Epidermal melanocyte (primary cell): ENCODE results near the gene RAB11A.

Experiments used
- DNase-seq: peaks from one replicate; pipeline ENCODE4 v3.0.0; 2011; ENCODE audit warnings: low spot score; ENCODE audit not compliant: insufficient read length

The RAB11A gene

GRCh38 chr15:65916664-65917406 is 47.5 kb downstream of the RAB11A start:
- DNase-seq, result peak; percentile 59

GRCh38 chr15:65917407-65917756 is 48.1 kb downstream of the RAB11A start:
- DNase-seq, result no peak

GRCh38 chr15:65917936-65918335 is 48.6 kb downstream of the RAB11A start:
- DNase-seq, result no peak

GRCh38 chr15:65918357-65918920 is 49.1 kb downstream of the RAB11A start:
- DNase-seq, result no peak

- no peak for DNase-seq
Measured at GRCh38 chr15:65918945-65919344, 49.7 kb downstream of the RAB11A start.

- DNase-seq, result no peak
Measured at GRCh38 chr15:65919353-65919752, 50.1 kb downstream of the RAB11A start.

- no peak for DNase-seq
Measured at GRCh38 chr15:65920121-65920520, 50.8 kb downstream of the RAB11A start.

- no peak for DNase-seq
Measured at GRCh38 chr15:65920825-65921309, 51.6 kb downstream of the RAB11A start.

GRCh38 chr15:65921780-65922179 is 52.5 kb downstream of the RAB11A start:
- DNase-seq, result no peak

- DNase-seq, result no peak
Measured at GRCh38 chr15:65922621-65923020, 53.3 kb downstream of the RAB11A start.

- DNase-seq, result no peak
Measured at GRCh38 chr15:65923264-65923663, 54.0 kb downstream of the RAB11A start.

GRCh38 chr15:65924004-65924403 is 54.7 kb downstream of the RAB11A start:
- no peak for DNase-seq

- no peak for DNase-seq
Measured at GRCh38 chr15:65925338-65925737, 56.0 kb downstream of the RAB11A start.

GRCh38 chr15:65926459-65926858 is 57.2 kb downstream of the RAB11A start:
- DNase-seq, result no peak

GRCh38 chr15:65926899-65927298 is 57.6 kb downstream of the RAB11A start:
- DNase-seq, result no peak

- DNase-seq, result no peak
Measured at GRCh38 chr15:65927545-65927944, 58.3 kb downstream of the RAB11A start.

GRCh38 chr15:65929573-65929972 is 60.3 kb downstream of the RAB11A start:
- no peak for DNase-seq

GRCh38 chr15:65930134-65930533 is 60.8 kb downstream of the RAB11A start:
- DNase-seq, result no peak

GRCh38 chr15:65931221-65931620 is 61.9 kb downstream of the RAB11A start:
- no peak for DNase-seq

- DNase-seq, result no peak
Measured at GRCh38 chr15:65935391-65935790, 66.1 kb downstream of the RAB11A start.

GRCh38 chr15:65936282-65936681 is 67.0 kb downstream of the RAB11A start:
- no peak for DNase-seq

- DNase-seq, result no peak
Measured at GRCh38 chr15:65937054-65937453, 67.8 kb downstream of the RAB11A start.

- DNase-seq, result no peak
Measured at GRCh38 chr15:65937476-65937875, 68.2 kb downstream of the RAB11A start.
